ENCODE results near the gene TSTD2.
"Not testable (repeated sequence)": the region's sequence is repeated elsewhere in the genome, so short reads cannot be mapped to it uniquely, and the experiment has no call there.

Gene TSTD2

DNA sequence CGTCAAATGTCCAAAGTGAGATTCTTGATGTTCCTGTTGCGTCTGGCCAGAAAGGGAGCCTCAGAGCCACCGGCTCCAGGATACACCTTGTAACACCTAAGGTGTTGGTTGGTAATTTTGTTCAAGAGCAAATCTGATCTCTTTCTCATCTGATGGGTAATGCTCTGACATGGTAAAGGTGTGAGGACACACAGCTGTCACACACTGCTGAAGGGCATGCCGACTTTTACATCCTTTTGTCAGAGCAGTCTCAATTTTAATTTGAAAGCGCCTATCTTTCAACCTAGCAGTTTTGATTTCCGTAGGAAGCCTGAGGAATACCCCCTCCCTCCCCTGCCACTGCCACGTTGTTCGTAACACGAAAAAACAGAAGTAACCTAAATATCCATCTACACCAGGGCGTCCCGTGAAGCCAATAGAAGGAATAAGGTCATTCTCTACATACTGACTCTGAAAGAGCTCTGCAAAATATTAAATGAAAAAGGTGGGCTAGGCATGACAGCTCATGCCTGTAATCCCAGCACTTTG is 57.4 kb downstream of the TSTD2 start:
- no peak for DNase-seq (ENCODE audit: low read depth)
- TF ChIP-seq, protein P1, sequence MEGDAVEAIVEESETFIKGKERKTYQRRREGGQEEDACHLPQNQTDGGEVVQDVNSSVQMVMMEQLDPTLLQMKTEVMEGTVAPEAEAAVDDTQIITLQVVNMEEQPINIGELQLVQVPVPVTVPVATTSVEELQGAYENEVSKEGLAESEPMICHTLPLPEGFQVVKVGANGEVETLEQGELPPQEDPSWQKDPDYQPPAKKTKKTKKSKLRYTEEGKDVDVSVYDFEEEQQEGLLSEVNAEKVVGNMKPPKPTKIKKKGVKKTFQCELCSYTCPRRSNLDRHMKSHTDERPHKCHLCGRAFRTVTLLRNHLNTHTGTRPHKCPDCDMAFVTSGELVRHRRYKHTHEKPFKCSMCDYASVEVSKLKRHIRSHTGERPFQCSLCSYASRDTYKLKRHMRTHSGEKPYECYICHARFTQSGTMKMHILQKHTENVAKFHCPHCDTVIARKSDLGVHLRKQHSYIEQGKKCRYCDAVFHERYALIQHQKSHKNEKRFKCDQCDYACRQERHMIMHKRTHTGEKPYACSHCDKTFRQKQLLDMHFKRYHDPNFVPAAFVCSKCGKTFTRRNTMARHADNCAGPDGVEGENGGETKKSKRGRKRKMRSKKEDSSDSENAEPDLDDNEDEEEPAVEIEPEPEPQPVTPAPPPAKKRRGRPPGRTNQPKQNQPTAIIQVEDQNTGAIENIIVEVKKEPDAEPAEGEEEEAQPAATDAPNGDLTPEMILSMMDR (IDR thresholded peaks at IDR 0.05; ENCODE audit: insufficient read depth, low read depth, low read length, missing control alignments): no peak
- H3K4me3 ChIP-seq (ENCODE audit: low read length): no peak overlapping the region

- not testable (repeated sequence) for H3K4me3 ChIP-seq (ENCODE audit: low read length); DNase-seq (ENCODE audit: low read depth)
These were observed 58.1 kb downstream of the TSTD2 start for GRCh38 chr9:97574921-97575672.

GRCh38 chr9:97574101-97574571 is 59.0 kb downstream of the TSTD2 start:
- DNase-seq (ENCODE audit: low read depth): not testable (repeated sequence)

DNA sequence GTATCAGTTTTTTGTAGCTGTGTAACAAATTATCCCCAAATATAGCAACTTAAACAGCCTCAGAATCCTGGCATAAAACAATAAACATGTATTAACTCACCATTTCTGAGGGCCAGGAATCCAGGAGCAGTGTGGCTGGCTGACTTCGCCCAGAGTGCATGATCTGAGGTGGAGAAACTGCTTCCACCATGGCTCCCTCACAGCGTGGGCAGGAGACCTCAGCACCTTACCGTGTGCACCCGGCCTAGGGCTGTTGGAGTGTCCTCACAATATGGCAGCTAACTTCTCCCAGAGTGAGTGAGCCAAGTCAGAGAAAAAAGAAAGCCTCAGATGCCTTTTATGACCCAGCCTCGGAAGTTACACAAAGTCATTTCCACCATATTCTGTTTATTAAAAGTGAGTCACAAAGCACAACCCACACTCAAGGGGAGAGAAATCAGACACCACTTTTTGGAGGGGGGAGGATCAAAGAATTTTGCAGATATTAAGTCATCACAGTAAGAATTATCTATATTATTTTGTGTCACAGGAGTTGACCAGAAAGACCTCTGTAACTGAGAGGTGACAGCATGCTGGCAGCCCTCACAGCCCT is 59.6 kb downstream of the TSTD2 start:
- no peak overlapping the region for H3K4me3 ChIP-seq (ENCODE audit: low read length)
- TF ChIP-seq, protein P1 (IDR thresholded peaks at IDR 0.05; ENCODE audit: insufficient read depth, low read depth, low read length, missing control alignments): no peak
- no peak for DNase-seq (ENCODE audit: low read depth)

More at GRCh38 chr9:97574101-97574571, 59.0 kb downstream of the TSTD2 start:
- H3K4me3 ChIP-seq (ENCODE audit: low read length): not testable (repeated sequence)

DNA sequence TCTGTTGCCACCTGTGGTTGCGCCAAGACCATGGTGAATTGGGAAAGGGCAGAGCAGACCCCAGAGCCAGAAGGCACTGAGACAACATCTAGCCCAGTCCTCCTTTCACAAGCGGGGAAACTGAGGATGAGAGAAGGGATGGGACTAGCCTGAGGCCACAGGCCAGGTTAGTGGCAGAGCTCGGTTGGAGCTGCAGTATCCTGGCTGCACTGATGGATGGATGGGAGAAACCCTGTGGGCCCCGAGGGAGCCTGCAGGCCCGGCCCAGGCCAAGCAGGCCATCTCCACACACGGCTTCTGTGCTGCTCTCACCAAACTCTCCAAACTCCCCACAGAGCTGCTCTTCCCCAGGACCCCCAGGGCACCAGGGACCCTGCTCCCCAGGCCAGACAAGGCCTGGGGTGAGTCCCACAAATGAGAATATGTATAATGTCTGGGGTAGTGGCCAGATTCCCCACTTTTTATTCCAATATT is 60.2 kb downstream of the TSTD2 start:
- DNase-seq (ENCODE audit: low read depth): no peak
- H3K4me3 ChIP-seq (ENCODE audit: low read length): no peak overlapping the region
- TF ChIP-seq, protein P1 (IDR thresholded peaks at IDR 0.05; ENCODE audit: insufficient read depth, low read depth, low read length, missing control alignments): no peak

GRCh38 chr9:97572196-97572891 is 60.8 kb downstream of the TSTD2 start:
- no peak overlapping the region for H3K4me3 ChIP-seq (ENCODE audit: low read length)
- TF ChIP-seq, protein P1 (IDR thresholded peaks at IDR 0.05; ENCODE audit: insufficient read depth, low read depth, low read length, missing control alignments): no peak
- DNase-seq (ENCODE audit: low read depth): no peak

DNA sequence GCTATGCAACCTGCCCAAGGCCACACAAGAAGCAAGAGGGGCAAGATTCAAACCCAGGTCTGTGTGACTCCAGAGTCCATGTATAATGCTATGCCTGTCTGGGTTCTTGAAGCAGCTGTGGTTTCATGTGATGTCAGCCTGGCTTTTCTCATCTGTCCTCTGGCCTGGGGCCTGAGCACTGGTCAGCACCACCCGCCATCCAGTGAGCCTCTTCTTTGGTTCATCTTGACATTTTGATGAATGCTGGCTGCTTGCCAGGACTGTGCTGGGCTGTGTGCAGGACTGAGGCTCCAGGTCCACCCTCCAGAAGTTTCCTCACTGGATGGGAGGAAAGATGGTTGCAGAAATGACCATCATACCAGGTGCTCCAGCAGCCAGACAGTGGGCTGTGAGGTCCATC is 61.5 kb downstream of the TSTD2 start:
- TF ChIP-seq, protein P1 (IDR thresholded peaks at IDR 0.05; ENCODE audit: insufficient read depth, low read depth, low read length, missing control alignments): no peak
- H3K4me3 ChIP-seq (ENCODE audit: low read length): no peak overlapping the region
- DNase-seq (ENCODE audit: low read depth): no peak
